HCT116 (cell line): ENCODE data around the gene ZNF93.
"Not testable (repeated sequence)": the region's sequence is repeated elsewhere in the genome, so short reads cannot be mapped to it uniquely, and the experiment has no call there.

ENCODE experiments used
- EZH2phosphoT487 ChIP-seq: fragments of 200-600 bp; IDR thresholded peaks from 2 replicates; pipeline ENCODE4 v1.6.1; 2018; ENCODE audit warnings: antibody characterized with exemption, borderline replicate concordance
- POLR2AphosphoS5 ChIP-seq: IDR thresholded peaks from 2 replicates; pipeline ENCODE4 v1.6.1; 2011; ENCODE audit warnings: mild to moderate bottlenecking, low read depth, low read length, moderate library complexity
- YY1 ChIP-seq: IDR thresholded peaks from 2 replicates; pipeline ENCODE4 v1.6.1; 2011; ENCODE audit warnings: low read length, low read depth, moderate library complexity, mild to moderate bottlenecking; ENCODE audit not compliant: insufficient replicate concordance; ENCODE audit errors: extremely low read depth
- TF ChIP-seq, protein P1 (sequence below), 3 experiments: fragments of 200-600 bp in 1 of 3; sonication (generic) in 1 of 3; IDR thresholded peaks in 2 of 3; conservative IDR thresholded peaks in 1 of 3; 2 replicates each; pipeline ENCODE4 v1.5.1; 2012 to 2017; ENCODE audit warnings: low read depth in 2 of 3, low read length in 2 of 3, antibody characterized with exemption in 1 of 3, borderline replicate concordance in 1 of 3, control low read depth in 1 of 3, mild to moderate bottlenecking in 1 of 3, mixed read lengths in 1 of 3, mixed run types in 1 of 3, moderate library complexity in 1 of 3; ENCODE audit not compliant: insufficient read depth in 1 of 3

DNA sequence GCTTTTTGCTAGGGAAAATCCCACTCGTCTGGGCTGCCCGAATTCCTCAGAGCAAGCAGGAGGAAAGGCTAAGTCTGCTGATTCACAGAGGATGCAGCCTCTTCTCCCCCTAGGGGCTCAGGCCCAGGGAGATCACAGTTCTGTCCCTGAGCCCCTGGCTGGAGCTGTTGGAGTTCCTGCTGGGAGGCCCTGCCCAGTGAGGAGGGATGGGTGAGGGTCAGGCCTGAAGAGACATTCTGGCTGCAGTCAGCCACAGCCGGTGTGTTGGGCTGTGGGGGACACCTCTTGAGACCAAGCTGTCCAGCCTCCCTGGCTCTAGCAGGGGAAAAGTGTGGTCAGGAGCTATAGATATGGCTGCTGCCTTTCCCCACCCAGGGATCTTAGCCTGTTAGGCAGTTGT is 65.4 kb downstream of the ZNF93 start:
- TF ChIP-seq YY1, POLR2AphosphoS5, EZH2phosphoT487: not testable (repeated sequence)
- TF ChIP-seq, protein P1, sequence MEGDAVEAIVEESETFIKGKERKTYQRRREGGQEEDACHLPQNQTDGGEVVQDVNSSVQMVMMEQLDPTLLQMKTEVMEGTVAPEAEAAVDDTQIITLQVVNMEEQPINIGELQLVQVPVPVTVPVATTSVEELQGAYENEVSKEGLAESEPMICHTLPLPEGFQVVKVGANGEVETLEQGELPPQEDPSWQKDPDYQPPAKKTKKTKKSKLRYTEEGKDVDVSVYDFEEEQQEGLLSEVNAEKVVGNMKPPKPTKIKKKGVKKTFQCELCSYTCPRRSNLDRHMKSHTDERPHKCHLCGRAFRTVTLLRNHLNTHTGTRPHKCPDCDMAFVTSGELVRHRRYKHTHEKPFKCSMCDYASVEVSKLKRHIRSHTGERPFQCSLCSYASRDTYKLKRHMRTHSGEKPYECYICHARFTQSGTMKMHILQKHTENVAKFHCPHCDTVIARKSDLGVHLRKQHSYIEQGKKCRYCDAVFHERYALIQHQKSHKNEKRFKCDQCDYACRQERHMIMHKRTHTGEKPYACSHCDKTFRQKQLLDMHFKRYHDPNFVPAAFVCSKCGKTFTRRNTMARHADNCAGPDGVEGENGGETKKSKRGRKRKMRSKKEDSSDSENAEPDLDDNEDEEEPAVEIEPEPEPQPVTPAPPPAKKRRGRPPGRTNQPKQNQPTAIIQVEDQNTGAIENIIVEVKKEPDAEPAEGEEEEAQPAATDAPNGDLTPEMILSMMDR (IDR thresholded peaks at IDR 0.05 in 2 of 3, conservative IDR thresholded peaks at IDR 0.05 in 1 of 3; ENCODE audit: borderline replicate concordance in 1 of 3, insufficient read depth in 1 of 3, low read depth in 2 of 3, low read length in 2 of 3) = not testable (repeated sequence)
